Stimulated activated effector memory CD8-positive, alpha-beta T cell treated with anti-CD3 and anti-CD28 coated beads, Interleukin-12 subunit alpha, Interleukin-12 subunit beta, amount 100 ng/mL, for 72 hours (primary cell): ENCODE data around the gene LRPPRC.
"Not testable (repeated sequence)": the region's sequence is repeated elsewhere in the genome, so short reads cannot be mapped to it uniquely, and the experiment has no call there.

Experiments used
- ATAC-seq: fragments of 150-1000 bp; cut with Tn5 transposase; 2 replicates; pipeline ENCODE4 v1.10.0; 2021
- DNase-seq, 2 donors: peaks; one replicate each; pipeline ENCODE4 v3.0.0; 2021 to 2022; ENCODE audit warnings: low spot score in 2 of 2
- H3K27ac Mint-ChIP-seq: one replicate; pipeline ENCODE4 v1.8.0; 2022; ENCODE audit warnings: mild to moderate bottlenecking, mixed read lengths
- H3K36me3 Mint-ChIP-seq: one replicate; pipeline ENCODE4 v1.8.0; 2022; ENCODE audit warnings: mild to moderate bottlenecking, mixed read lengths
- H3K4me1 Mint-ChIP-seq: one replicate; pipeline ENCODE4 v1.8.0; 2022; ENCODE audit warnings: mixed read lengths
- H3K4me3 Mint-ChIP-seq: one replicate; pipeline ENCODE4 v1.8.0; 2022; ENCODE audit warnings: mild to moderate bottlenecking, mixed read lengths
- H3K9me3 Mint-ChIP-seq: one replicate; pipeline ENCODE4 v1.8.0; 2022; ENCODE audit warnings: mixed read lengths

LRPPRC gene

DNA sequence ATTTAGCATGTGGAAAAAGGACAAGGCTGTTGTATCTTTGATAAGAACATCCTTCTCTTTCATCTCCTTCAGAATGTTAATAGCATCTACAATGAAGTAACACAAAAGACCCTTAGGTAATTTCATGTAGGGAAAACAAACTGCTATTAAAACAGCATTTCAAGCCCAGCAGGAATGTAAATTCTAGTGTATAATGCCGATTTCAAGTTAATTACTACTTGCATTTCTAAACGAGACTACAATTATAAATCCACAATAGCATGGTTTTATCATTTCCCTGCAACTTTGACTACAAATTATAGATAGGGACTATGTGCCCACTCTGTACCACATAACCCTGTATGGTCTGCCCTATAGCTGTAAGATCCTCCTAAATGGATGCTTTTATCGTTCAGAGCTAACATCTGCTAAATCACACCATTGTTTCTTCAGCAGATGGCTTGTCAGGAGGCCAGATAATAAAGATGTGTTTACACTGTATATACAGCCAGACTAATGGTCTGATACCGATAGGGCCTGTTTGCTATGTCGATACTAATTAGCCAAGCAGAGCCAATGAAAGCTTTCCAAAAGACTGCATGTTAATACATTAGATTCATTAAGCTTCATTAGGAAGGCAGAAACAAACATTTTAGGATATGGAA is 51.9 kb downstream of the LRPPRC start:
- no peaks in the 10 kb centered on the region for H3K4me1 Mint-ChIP-seq
- no peak overlapping the region for H3K27ac Mint-ChIP-seq
- DNase-seq, result no peak

DNA sequence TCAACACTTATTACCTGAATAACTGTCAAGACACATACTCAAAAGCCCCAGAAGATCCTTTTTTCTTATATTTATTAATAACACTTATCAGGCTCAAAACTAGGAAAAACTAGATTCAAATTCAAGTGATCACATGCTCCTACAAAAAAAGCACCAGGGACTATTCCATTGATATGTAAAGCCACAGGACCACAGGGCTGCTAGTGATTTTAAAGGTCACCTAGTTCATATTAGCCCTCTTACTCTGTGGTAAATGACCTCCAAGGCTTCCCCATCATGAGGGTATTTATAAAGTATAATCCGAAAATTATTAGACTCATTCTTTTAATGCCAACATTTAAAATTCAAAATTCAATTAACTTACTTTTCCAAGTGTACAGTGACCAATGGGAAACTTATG is 52.5 kb downstream of the LRPPRC start:
- DNase-seq (no peak), ATAC-seq (no peak)
- Mint-ChIP-seq H3K27ac (no peak overlapping the region), H3K4me3 (no peak overlapping the region), H3K36me3 (peaks cover 100% of the 10 kb centered on the region), H3K9me3 (no peaks in the 10 kb centered on the region), H3K4me1 (no peaks in the 10 kb centered on the region)

More for the DNA sequence above, 51.9 kb downstream of the LRPPRC start:
- ATAC-seq, result no peak
- Mint-ChIP-seq H3K4me3 (no peak overlapping the region), H3K36me3 (peaks cover 100% of the 10 kb centered on the region), H3K9me3 (no peaks in the 10 kb centered on the region)

DNA sequence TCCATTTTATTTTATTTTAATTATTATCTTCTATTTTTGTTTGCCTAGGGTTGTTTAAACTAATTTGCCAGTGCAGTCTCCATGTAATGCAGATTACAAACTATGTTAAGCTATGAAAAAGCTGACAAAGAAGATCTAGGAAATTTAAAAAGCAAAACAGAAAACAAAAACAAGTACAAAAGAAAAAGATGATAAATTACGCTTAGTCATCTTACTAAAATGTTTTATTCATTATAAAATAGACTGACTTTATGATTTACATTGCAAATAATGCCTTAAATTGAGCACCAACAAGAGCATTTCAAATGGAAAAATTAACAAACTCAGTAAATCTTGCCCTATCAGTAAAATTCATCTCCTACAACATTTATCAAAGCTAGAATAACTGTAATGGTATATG is 52.9 kb downstream of the LRPPRC start:
- ATAC-seq (no peak), DNase-seq (no peak)
- Mint-ChIP-seq H3K4me3 (no peak overlapping the region), H3K4me1 (no peaks in the 10 kb centered on the region), H3K9me3 (no peaks in the 10 kb centered on the region), H3K27ac (no peak overlapping the region), H3K36me3 (peaks cover 100% of the 10 kb centered on the region)

DNA sequence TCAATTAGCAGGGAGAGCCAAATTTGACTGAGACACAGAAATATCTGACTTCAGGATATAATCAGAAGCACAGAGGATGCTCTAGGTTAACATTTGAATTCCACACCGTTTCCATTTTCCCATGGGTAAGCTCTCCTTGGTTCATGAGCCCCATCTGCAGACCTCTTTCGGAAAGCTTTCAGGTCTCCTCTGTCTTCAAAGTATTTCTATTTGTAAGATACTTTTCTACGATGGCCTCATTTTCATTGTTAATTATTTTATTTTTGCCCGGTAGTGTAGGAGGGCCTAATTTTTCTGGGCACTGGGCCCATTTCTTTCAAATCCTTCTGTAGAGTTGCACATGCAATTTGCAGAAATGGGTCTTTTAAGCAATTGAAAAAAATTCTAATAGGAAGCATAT is 53.8 kb downstream of the LRPPRC start:
- Mint-ChIP-seq H3K4me3 (no peak overlapping the region), H3K36me3 (peaks cover 100% of the 10 kb centered on the region), H3K4me1 (no peaks in the 10 kb centered on the region), H3K27ac (no peak overlapping the region), H3K9me3 (no peaks in the 10 kb centered on the region)
- no peak for ATAC-seq
- DNase-seq, result no peak

DNA sequence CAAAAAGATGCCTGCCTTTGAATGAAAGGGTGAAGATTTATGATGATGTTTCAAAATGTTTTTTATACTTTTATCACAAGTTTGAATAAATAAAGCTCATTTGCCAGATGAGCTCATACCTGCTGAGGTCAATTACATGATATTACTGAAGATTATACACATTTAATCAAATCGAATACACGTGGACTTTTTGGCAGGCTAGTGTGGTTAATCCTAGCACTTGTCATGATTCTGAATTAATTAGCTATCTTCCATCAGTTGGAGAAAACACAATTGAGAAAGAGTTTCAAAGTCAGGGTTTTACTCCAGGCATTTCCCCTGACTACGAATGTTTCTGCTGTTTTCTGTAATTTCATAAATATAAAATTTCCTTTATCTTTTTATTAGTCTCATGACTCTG is 54.4 kb downstream of the LRPPRC start:
- DNase-seq, result no peak
- Mint-ChIP-seq H3K9me3 (no peaks in the 10 kb centered on the region), H3K27ac (no peak overlapping the region), H3K4me1 (no peaks in the 10 kb centered on the region), H3K36me3 (peaks cover 100% of the 10 kb centered on the region), H3K4me3 (no peak overlapping the region)
- ATAC-seq, result no peak

DNA sequence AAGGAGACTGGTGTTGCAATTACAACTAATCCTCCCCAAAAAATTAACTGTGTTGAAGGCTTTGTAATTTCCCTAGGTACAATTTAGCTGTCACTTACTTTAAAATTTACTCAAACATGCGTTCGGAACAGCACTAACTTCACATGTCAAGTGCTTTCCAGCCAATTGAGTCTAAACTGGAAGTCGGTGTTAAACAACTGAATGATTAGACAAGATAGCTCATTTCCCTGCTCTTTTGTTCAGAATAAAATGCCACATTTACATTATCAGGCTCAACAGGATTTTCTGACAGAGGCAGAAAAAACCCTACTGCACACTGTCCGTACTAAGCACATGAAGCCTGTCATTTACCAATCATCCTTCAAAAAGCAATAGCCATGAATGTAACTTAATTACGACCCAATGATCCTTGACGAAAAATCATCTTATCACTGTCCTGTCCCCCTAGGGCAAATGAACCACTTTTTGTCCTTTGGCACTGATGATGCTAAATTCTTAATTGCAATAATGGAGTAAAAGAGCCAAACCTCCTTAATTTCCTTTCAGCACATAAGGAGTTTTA is 56.0 kb downstream of the LRPPRC start:
- no peak for DNase-seq
- no peak overlapping the region for H3K4me3 Mint-ChIP-seq
- no peaks in the 10 kb centered on the region for H3K9me3 Mint-ChIP-seq
- ATAC-seq, result no peak
- H3K27ac Mint-ChIP-seq, result no peak overlapping the region
- peaks cover 94% of the 10 kb centered on the region for H3K36me3 Mint-ChIP-seq
- H3K4me1 Mint-ChIP-seq, result peaks cover 2% of the 10 kb centered on the region

DNA sequence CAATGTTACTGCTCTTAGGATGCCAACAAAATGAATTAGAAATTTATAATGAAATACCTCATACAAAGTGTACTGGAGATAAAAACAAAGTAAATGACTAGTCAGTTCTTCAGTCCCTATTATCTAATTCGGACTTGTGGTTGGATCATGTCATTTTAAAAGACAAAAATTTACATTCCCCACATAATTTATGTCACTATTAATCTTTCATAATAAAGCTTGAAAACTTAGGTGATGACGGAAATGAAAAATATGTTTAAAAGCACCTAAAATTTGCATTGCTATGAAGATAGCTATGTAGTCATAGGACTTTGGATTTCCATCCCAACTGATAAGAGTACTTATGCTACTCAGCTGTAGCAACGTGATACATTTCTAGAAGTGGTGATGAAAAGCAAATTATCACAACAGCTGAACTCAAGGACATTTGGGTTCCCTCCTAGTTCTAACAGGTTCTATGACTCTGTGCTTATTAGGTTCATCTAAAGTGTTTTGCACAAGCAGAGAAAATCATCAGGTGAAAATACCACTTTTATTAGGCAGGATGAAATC is 58.4 kb downstream of the LRPPRC start:
- no peak for ATAC-seq
- no peak for DNase-seq
- Mint-ChIP-seq H3K4me1 (peaks cover 5% of the 10 kb centered on the region), H3K27ac (no peak overlapping the region), H3K36me3 (peaks cover 94% of the 10 kb centered on the region), H3K9me3 (no peaks in the 10 kb centered on the region), H3K4me3 (no peak overlapping the region)

DNA sequence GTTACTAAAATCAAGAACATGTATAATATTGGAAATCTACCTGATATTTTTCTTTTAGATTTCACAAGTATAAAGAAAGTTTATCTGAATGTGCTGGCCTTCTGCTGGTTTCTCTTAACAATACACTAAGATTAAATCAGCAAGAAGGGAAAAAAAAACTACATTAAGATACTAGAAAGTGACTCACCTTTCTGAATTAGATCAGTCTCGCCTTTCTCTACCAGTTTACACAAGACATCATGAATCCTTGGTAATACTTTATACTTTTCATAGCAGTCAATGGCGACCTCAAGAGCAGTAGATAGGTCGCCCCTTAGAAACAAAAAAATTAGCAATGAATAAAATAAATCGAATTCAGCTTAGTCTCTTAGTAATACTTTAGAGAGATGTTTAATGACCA is 61.2 kb downstream of the LRPPRC start:
- Mint-ChIP-seq H3K4me3 (no peak overlapping the region), H3K27ac (no peak overlapping the region), H3K9me3 (no peaks in the 10 kb centered on the region), H3K36me3 (peaks cover 92% of the 10 kb centered on the region), H3K4me1 (peaks cover 5% of the 10 kb centered on the region)
- ATAC-seq, result peak; percentile 86
- no peak for DNase-seq

DNA sequence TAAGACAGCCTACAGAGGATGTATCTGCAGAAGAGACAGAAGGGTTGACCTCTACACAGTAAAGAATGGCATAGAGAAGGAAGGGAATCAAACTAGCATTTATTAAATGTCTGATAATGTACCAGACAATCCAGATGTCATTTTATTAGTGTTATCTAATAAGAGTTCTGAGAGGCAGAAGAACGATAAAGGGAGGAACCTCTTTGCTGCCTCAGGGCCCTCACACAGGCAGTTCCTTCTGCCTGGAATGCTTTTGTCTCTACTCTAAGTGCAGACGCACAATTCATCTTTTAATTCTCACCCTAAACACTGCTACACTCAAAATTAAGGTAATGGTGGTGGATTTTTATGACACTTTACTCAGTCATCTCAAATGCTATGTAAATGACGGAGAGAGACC is 64.5 kb downstream of the LRPPRC start:
- DNase-seq (no peak), ATAC-seq (no peak)
- H3K27ac Mint-ChIP-seq, result no peak overlapping the region
- H3K9me3 Mint-ChIP-seq, result no peaks in the 10 kb centered on the region
- peaks cover 11% of the 10 kb centered on the region for H3K4me1 Mint-ChIP-seq
- H3K4me3 Mint-ChIP-seq, result no peak overlapping the region
- H3K36me3 Mint-ChIP-seq, result peaks cover 77% of the 10 kb centered on the region

DNA sequence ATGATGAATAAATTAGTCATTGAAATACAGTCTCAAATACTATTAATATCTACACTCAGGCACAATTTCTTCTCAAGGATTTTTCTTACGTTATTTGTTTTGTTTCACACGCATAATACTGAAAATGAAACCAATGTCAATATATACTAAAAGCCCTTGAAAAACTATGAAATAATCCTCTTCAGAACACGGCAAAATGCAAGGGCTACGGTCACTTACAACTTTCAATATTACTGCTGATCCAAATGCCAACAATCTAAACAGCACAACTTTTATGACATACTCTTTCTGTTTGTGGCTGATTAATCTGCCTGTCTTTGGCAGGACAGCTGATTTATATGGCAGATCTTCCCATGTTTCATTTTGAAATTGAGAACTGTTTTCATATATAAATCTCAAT is 68.3 kb downstream of the LRPPRC start:
- H3K4me1 Mint-ChIP-seq, result peaks cover 7% of the 10 kb centered on the region
- peak overlapping the region; percentile 45 for H3K27ac Mint-ChIP-seq
- peak; percentile 88 for ATAC-seq
- no peak for DNase-seq
- peak overlapping the region; percentile 20 for H3K4me3 Mint-ChIP-seq
- no peaks in the 10 kb centered on the region for H3K9me3 Mint-ChIP-seq
- peaks cover 79% of the 10 kb centered on the region for H3K36me3 Mint-ChIP-seq

DNA sequence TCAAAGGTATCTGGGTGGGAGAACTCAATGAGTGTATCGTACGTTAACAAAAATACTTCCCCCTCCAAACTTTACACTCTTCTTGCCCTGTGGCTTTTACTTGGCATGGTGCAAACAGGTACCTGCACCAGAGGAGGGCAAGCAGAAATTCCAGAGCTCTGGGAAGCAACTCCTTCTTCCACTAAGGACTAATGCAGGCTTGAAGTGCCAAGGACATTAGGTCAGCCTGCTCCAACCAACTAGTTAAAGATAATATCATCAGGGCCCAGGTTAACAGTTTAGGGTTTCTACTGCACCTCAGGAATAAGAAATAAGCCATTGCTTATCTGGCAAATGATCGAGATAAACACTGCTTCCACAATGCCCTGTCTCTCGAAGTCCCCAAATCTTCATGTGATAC is 70.4 kb downstream of the LRPPRC start:
- Mint-ChIP-seq H3K36me3 (peaks cover 79% of the 10 kb centered on the region), H3K9me3 (no peaks in the 10 kb centered on the region), H3K27ac (no peak overlapping the region), H3K4me3 (no peak overlapping the region), H3K4me1 (peaks cover 7% of the 10 kb centered on the region)
- DNase-seq (no peak), ATAC-seq (no peak)

DNA sequence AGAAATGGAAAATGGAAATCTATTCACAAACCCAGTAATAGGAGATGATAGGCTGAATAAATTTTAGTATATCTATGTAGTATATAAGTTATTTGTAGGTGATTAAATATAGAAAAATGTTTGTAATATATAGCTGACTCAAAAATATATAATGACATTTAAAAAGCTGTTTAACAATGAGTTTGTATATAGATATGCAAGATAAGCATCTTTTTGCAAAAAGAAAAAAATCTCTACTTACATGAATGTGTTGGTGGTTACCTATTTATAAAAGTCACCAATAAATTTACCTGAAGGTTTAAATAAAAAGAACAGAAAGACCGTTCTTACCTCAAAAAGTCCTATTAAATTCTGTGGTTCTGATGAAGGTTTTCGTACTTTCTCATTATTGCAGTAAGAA is 71.3 kb downstream of the LRPPRC start:
- ATAC-seq (no peak), DNase-seq (no peak)
- Mint-ChIP-seq H3K4me3 (no peak overlapping the region), H3K4me1 (peaks cover 7% of the 10 kb centered on the region), H3K9me3 (no peaks in the 10 kb centered on the region), H3K36me3 (peaks cover 79% of the 10 kb centered on the region), H3K27ac (no peak overlapping the region)

DNA sequence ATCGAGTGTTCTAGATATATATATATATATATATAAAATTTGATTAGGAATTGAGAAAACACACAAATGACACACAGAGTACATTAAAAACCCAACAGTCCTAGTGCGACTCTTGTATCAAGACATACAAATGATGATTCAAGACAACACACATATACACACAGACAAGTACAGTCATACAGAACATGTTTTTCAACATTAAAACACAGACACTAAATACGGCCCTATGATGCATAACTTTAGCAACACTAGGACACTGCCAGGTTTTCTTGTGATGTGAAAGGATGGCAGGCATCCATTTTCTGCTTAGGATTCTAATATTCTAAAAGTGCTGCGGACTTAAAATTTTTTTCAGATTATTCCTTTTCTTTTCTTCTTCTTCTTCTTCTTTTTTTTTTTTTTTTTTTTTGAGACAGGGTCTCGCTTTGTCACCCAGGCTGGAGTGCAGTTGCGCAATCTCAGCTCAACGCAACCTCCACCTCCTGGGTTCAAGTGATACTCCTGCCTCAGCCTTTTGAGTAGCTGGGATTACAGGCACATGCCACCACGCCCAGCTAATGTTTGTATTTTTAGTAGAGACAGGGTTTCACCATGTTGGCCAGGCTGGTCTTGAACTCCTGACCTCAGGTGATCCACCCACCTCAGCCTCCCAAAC is 84.5 kb downstream of the LRPPRC start:
- DNase-seq, H3K27ac Mint-ChIP-seq, H3K9me3 Mint-ChIP-seq, H3K4me1 Mint-ChIP-seq, H3K4me3 Mint-ChIP-seq, ATAC-seq: not testable (repeated sequence)
- peaks cover 100% of the 10 kb centered on the region for H3K36me3 Mint-ChIP-seq

DNA sequence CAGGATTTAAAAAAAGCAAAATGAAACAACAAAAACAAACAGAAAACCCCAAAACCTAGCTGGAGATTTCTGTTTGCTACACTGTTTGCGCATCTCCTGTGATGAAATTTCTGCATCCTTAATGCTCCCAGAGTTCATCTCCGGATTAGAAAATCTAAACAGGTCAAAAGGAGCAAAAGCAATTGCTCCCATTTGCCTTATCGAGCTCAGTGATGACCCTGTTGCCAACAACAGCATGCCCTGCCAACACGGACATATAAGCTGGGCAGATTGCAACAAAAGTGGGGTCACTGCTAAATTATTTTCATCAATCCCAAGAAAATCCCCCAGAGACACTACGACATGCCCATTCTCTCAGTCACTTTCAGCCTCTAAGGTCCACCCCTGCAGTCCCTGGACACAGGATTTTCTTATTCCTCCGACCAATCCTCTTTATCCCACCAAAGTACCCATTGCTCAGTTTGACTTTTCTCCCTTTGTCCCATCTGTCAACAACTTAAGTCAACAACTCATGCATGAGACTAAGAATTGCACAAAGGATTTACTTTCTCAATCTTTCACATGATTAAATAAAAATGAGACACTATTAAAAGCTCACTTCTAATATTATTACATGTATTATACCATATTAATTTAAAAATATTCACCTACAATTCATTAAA is 89.2 kb downstream of the LRPPRC start:
- no peak for ATAC-seq
- H3K36me3 Mint-ChIP-seq, result peaks cover 100% of the 10 kb centered on the region
- DNase-seq, result no peak
- H3K4me3 Mint-ChIP-seq, result no peak overlapping the region
- H3K4me1 Mint-ChIP-seq, result no peaks in the 10 kb centered on the region
- H3K9me3 Mint-ChIP-seq, result no peaks in the 10 kb centered on the region
- no peak overlapping the region for H3K27ac Mint-ChIP-seq

DNA sequence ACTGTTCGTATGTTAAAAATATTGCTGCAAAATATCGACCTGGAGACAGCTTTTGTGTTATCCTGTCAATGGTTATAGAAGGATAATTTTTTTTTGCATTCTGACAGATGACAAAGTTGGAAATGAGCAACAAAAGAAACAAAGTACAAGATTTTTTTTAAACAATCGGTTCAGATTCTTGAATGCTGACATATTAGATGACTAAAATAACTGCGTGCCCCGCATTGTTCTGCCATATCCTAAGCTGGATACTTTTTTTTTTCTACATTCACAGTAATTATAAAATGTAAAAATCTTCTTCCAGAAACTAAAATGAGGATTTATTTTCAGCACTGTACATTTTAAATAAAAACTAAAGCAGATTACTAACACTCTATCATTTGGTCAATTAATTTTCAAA is 89.9 kb downstream of the LRPPRC start:
- no peaks in the 10 kb centered on the region for H3K4me1 Mint-ChIP-seq
- ATAC-seq (no peak), DNase-seq (no peak)
- no peak overlapping the region for H3K27ac Mint-ChIP-seq
- no peaks in the 10 kb centered on the region for H3K9me3 Mint-ChIP-seq
- H3K36me3 Mint-ChIP-seq, result peaks cover 100% of the 10 kb centered on the region
- H3K4me3 Mint-ChIP-seq, result no peak overlapping the region
